HS-5 (cell line): ENCODE measurements around the gene NAA25.
A peak's percentile ranks its signal among the peaks of the same experiment; 100 is the strongest.
"Not testable (repeated sequence)": the region's sequence is repeated elsewhere in the genome, so short reads cannot be mapped to it uniquely, and the experiment has no call there.

Experiments
- DNase-seq: peaks from one replicate; pipeline ENCODE4 v3.0.0-alpha.2; 2012; ENCODE audit warnings: low read depth

NAA25 gene

DNA sequence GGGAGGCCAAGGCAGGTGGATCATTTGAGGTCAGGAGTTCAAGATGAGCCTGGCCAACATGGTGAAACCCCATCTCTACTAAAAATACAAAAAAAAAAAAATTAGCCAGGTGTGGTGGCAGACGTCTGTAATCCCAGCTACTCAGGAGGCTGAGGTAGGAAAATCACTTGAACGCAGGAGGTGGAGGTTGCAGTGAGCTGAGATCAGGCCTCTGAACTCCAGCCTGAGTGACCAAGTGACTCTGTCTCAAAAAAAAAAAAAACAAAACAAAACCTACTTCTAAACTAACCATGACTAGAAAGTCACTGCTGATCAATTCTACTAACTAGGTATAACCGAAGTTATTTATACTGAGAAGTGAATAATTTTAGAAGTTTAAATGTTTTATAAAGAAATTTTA lies 99.0 kb downstream of the NAA25 start:
- DNase-seq = not testable (repeated sequence)

- no peak for DNase-seq
Observed at GRCh38 chr12:112008918-112009317, 99.7 kb downstream of the NAA25 start.

- no peak for DNase-seq
Observed at GRCh38 chr12:112007945-112008344, 100.6 kb downstream of the NAA25 start.

GRCh38 chr12:112005419-112006395 lies 102.9 kb downstream of the NAA25 start:
- DNase-seq = no peak

- DNase-seq = no peak
Observed at GRCh38 chr12:112004041-112004440, 104.5 kb downstream of the NAA25 start.

GRCh38 chr12:112001576-112001975 lies 107.0 kb downstream of the NAA25 start:
- DNase-seq = no peak

DNA sequence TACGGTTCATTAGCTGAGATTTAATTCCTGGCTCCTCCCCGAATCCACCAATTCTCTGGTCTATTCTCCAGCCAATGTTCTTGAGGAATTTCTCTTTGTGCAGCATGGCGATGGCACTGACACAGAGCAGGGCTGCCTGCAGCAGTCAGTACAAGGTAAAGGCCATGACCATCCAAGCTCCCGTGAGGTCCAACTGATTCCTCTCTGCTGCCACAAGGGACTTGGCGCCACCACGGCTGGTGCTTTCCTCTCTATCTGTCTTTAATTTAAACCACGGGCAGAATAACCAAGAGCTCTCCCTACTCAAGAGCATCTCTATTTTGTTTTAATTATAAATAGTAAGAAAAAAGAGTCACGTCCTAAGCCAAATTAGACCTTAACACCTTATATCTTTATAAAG lies 107.8 kb downstream of the NAA25 start:
- no peak for DNase-seq

DNA sequence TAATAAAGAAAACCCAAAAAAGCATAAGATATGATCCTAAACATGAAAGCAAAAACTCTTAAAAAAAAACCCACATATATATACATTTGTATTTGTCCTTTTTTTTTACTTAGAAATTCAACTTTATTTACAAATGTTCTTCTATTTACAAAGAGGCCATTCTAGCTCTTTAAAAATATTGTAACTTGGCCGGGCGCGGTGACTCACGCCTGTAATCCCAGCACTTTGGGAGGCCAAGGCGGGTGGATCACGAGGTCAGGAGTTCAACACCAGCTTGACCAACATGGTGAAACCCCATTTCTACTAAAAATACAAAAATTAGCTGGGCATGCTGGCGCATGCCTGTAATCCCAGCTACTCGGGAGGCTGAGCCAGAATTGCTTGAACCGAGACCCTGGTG lies 109.5 kb downstream of the NAA25 start:
- not testable (repeated sequence) for DNase-seq

- DNase-seq = no peak
Observed at GRCh38 chr12:111998015-111998414, 110.6 kb downstream of the NAA25 start.

DNA sequence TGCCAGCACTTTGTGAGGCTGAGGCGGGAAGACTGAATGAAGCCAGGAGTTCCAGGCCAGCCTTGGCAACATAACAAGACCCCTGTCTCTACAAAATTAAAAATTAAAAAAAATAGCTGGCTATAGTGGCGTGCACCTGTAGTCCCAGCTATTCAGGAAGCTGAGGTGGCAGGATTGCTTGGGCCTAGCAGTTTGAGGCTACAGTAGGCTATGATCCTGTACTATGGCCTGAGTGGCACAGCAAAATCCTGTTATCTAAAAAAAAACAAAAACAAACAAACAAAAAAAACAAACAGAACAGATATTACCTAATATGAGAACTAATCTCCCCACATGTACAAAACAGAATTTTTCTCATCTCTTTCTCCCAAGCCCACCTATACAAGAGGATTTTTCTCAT lies 111.3 kb downstream of the NAA25 start:
- no peak for DNase-seq

GRCh38 chr12:111995782-111996480 lies 112.7 kb downstream of the NAA25 start:
- DNase-seq = no peak

DNA sequence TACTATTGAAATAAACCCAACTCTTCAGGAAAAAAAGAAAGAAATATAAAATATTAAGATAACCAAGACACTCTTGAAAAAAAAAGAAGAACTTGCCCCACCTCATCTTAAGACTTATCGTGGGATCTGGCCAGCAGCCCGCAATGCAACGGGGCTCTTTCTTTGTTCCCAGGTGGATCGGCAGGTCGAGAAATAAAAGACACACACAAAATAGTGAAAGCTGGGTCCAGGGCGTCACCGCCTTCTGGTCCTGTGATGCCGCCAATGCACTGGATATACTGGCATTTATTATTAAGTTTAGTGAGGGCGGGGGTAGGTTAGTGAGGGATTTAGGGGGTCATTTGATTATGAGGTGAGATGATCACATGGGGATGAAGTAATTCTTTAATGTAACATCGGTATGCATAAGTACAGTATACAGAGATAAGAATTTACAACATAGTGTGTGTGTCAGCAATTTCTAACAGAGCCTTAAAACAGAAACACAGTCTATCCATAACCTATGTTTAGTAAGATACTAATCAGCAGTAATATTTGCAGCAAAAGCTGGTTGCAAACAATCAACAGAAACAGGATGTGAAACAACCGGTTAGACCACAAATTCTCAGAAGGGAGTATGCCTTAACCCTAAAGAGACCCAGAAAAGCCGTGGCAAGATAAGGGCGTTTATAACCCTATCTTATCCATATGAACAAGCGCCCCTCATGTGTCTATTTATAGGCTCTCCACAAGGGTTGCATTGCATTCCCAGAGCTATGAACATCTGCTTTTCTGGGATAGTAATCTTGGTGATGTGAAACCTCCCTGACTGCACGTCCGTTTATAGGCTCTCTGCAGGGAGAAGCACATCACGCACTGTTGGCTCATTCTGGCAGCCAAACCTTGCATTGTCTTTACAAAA lies 114.1 kb downstream of the NAA25 start:
- not testable (repeated sequence) for DNase-seq

GRCh38 chr12:111993292-111994150 lies 115.1 kb downstream of the NAA25 start:
- DNase-seq = no peak

DNA sequence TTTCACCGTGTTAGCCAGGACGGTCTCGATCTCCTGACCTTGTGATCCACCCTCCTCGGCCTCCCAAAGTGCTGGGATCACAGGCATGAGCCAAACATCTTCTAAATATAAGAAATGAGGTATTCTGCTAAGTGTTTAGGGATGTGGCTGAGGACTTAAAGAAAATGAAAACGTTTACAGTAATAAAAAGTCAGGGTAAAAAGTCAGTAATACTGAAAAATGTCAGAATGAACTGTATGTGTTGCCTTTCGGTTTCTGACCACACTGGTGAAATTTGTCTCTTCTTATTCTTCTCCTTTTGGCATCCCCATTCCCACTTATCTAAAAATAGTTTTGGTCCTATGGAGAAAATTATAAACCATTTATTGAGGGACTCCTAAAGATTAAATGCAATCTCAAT lies 116.1 kb downstream of the NAA25 start:
- no peak for DNase-seq

GRCh38 chr12:111991946-111992345 lies 116.6 kb downstream of the NAA25 start:
- no peak for DNase-seq

DNA sequence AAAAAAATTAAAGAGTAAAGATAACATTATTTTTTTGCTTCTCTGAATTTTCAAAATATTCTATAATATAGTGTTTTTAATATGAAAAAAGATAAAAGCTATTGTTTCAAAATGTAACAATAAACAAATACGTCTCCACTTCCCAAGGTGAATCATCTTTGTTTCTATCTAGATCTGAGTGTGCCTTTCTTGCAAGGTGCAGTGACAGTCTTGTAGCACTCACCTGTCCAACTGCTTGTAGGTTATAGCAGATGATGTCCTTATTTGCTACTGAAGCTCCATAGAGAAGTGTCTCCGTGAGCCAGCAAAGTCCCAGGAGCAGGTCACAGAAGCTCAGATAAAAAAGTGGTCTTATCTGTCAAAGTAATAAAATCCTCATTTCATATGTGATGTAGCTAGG lies 117.0 kb downstream of the NAA25 start:
- no peak for DNase-seq

DNA sequence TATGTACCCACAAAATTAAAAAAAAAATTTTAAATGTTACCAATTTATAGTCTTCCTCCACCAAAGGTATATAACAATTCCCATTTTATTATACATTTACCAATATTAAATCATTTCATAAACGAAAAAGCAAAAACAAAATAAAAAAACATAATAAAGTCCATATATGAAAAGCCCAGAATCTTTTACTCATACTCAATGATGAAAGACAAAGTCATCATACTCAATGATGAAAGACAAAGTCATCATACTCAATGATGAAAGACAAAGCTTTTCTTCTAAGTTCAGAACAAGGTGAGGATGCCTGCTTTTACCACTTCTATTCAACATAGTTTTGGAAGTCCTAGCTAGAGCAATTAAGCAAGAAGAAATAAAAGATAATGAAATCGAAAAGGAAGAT lies 123.8 kb downstream of the NAA25 start:
- no peak for DNase-seq

DNA sequence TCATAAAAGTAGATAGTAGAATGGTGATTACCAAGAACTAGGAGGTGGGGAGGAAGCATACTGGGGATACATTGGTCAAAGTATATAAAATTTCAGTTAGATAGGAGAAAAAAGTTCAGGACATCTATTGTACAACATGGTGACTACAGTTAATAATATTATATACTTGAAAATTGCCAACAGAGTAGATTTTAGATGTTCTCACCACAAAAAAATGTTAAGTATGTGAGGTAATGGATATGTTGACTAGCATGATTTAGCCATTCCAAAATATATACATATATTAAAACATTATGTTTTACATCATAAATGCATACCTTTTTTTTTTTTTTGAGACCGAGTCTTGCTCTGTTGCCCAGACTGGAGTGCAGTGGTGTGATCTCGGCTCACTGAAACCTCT lies 126.6 kb downstream of the NAA25 start:
- peak; percentile 37 for DNase-seq

DNA sequence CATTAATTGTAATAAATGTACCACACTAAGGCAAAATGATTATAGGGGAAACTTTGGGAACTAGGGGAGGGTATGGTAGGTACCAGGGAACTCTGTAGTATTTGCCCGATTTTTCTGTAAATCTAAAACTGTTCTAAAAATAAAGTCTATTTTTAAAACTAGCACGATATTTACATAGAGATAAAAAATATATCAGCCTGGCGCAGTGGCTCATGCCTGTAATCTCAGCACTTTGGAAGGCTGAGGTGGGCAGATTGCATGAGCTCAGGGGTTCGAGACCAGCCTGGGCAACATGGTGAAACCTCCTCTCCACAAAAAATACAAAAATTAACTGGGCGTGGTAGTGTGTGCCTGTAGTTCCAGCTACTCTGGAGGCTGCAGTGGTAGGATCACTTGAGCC lies 128.0 kb downstream of the NAA25 start:
- DNase-seq = no peak

GRCh38 chr12:111978545-111978944 lies 130.0 kb downstream of the NAA25 start:
- DNase-seq = no peak

DNA sequence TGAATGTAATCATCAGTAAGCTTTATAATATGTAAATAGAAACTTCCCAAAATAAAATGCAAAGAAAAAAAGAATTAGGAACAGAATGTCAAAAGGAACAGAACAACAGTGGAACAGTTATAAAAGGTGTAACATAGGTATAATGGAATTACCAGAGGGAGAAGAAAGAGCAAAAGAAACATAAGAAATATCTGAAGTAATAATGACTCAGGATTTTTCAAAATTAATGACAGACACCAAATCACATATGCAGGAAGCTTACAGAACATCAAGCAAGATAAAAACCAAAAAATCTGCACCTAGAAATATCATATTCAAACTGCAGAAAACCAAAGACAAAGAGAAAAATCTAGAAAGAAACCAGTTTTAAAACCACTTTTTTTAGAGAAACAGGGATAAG lies 131.7 kb downstream of the NAA25 start:
- no peak for DNase-seq
